Breast epithelium (tissue), 4 donors: Measurements from ENCODE around the gene RTKN2. TPM values are rescaled to one million over a fixed set of nuclear protein-coding genes. Genes with fewer than 3 reads are reported as not detected.

Source experiments
- DNase-seq, 2 donors: peaks; one replicate each; pipeline ENCODE4 v3.0.0-alpha.2; 2019; ENCODE audit warnings: low spot score in 2 of 2
- H3K27ac ChIP-seq, 2 donors: fragments of 200-600 bp; sonication (generic) in 1 of 2; one replicate each; pipeline ENCODE4 v1.5.1; 2016 to 2019; ENCODE audit warnings: mild to moderate bottlenecking in 1 of 2
- H3K27me3 ChIP-seq, 2 donors: fragments of 200-600 bp; sonication (generic) in 1 of 2; one replicate each; pipeline versions ENCODE4 v1.5.1 to v1.6.0; 2017 to 2019; ENCODE audit warnings: control low read depth in 1 of 2, mild to moderate bottlenecking in 1 of 2
- H3K36me3 ChIP-seq: fragments of 200-600 bp; one replicate; pipeline ENCODE4 v1.5.1; 2019
- H3K4me1 ChIP-seq, 2 donors: fragments of 200-600 bp; sonication (generic); one replicate each; pipeline ENCODE4 v1.5.1; 2016 to 2019; ENCODE audit warnings: control low read depth in 1 of 2
- H3K4me3 ChIP-seq, 3 donors: fragments of 200-600 bp; sonication (generic); 1 replicate in 2 of 3; 2 replicates in 1 of 3; pipeline ENCODE4 v1.5.1; 2016 to 2019; ENCODE audit warnings: mild to moderate bottlenecking in 3 of 3, moderate library complexity in 2 of 3
- H3K9me3 ChIP-seq, 2 donors: fragments of 200-600 bp; sonication (generic) in 1 of 2; one replicate each; pipeline ENCODE4 v1.5.1; 2016 to 2019; ENCODE audit warnings: control low read depth in 1 of 2
- POLR2A ChIP-seq: fragments of 450-650 bp; IDR thresholded peaks from one replicate; pipeline ENCODE4 v1.6.1; 2016; ENCODE audit warnings: antibody characterized with exemption, mild to moderate bottlenecking, moderate library complexity
- POLR2AphosphoS5 ChIP-seq, 3 donors: sonication (generic); formaldehyde crosslinking; IDR thresholded peaks; one replicate each; pipeline ENCODE4 v1.6.1; 2017; ENCODE audit warnings: antibody characterized with exemption in 3 of 3
- intact Hi-C: fragments of 100-400 bp; cut with DNase I; formaldehyde crosslinking; loops from one replicate; pipeline ENCODE4 v1.15.1; 2023; ENCODE audit warnings: low total_unique reads
- total RNA-seq, 3 donors: library from RNA; depleted of rRNA; stranded (reverse); fragments of >200 nt; gene quantifications; one replicate each; pipeline ENCODE4 v1.1.0, GENCODE V29; 2016
- TF ChIP-seq, protein P1 (sequence below), 3 donors: fragments of 450-650 bp; IDR thresholded peaks; one replicate each; pipeline ENCODE4 v1.5.1; 2016 to 2017; ENCODE audit warnings: antibody characterized with exemption in 3 of 3, mild to moderate bottlenecking in 3 of 3, moderate library complexity in 3 of 3

The RTKN2 gene
- total RNA-seq, 3 donors from 2014 or later: 0.16 to 1.3 (median 0.98) TPM

DNA sequence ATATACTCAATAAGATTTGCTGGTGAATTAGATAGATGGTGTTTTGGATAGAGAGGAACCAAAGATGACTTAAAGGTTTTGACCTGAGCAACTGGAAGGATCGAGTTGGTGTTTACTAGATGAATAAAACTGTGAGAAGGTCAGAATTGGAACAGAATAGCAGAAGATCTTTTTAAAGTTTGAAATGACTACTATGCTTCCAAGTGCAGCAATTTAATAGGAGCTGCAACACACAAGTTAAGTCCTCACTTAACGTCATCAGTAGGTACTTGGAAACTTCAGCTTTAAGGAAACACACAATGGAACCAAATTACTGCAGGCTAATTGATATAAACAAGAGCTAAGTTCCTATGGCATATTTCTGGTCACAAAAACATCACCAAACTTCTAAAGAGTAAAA lies 86.5 kb downstream of the RTKN2 start:
- TF ChIP-seq, protein P1, sequence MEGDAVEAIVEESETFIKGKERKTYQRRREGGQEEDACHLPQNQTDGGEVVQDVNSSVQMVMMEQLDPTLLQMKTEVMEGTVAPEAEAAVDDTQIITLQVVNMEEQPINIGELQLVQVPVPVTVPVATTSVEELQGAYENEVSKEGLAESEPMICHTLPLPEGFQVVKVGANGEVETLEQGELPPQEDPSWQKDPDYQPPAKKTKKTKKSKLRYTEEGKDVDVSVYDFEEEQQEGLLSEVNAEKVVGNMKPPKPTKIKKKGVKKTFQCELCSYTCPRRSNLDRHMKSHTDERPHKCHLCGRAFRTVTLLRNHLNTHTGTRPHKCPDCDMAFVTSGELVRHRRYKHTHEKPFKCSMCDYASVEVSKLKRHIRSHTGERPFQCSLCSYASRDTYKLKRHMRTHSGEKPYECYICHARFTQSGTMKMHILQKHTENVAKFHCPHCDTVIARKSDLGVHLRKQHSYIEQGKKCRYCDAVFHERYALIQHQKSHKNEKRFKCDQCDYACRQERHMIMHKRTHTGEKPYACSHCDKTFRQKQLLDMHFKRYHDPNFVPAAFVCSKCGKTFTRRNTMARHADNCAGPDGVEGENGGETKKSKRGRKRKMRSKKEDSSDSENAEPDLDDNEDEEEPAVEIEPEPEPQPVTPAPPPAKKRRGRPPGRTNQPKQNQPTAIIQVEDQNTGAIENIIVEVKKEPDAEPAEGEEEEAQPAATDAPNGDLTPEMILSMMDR (IDR thresholded peaks at IDR 0.05): no peak
- TF ChIP-seq POLR2A: no peak
- H3K4me1 ChIP-seq: no peaks in the 10 kb centered on the region
- intact Hi-C loops: loop anchor here (10.0 kb wide), 1 partner anchor 63 kb away; no protein-coding TSS in a partner anchor
- H3K27ac ChIP-seq: no peak overlapping the region
- H3K9me3 ChIP-seq: peaks cover 0 to 7% of the 10 kb centered on the region in 2 donors
- no peak for DNase-seq
- H3K27me3 ChIP-seq: no peaks in the 10 kb centered on the region
- no peaks in the 10 kb centered on the region for H3K36me3 ChIP-seq
- no peak overlapping the region for H3K4me3 ChIP-seq

DNA sequence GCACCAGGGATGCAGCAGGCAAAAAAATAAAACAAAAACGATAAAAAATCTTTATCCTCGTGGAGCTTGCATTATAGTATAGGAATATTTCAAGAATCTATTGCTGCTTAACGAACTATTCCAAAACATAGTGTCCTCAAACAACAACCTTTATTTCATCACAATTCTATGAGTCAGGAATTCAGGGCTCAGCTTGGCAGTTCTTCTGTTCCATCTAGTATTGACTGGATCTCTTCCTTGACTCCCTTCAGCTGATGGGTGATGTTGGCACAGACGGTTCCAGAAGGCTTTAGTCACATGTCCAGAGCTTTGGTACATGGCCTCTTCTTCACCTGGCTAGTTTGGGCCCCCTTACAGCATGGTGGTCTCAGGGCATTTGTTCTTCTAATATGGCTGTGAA lies 88.0 kb downstream of the RTKN2 start:
- TF ChIP-seq POLR2AphosphoS5 (IDR thresholded peaks at IDR 0.05) (no peak), POLR2A (no peak)
- TF ChIP-seq, protein P1 (IDR thresholded peaks at IDR 0.05): no peak
- intact Hi-C loops: loop anchor here (10.0 kb wide), 1 partner anchor 64 kb away; no protein-coding TSS in a partner anchor
- H3K4me1 ChIP-seq: no peaks in the 10 kb centered on the region

DNA sequence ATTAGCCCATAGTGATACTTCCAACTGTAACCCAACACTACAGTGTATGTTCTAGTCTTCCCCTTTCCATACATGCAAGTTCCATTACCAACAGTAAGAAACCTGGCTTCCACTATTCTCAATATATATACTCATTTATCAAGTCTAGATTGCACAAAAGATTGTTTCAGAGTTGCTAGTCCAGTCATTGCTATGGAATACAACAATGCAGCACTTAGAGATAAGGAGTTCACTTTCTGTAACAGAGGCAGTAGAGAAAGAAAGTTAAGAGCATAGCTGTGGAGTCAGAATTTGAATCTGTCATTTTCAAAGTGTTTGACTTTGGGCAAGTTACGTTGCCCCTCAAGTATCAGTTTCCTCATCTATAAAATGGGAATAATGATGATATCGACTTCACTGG lies 90.1 kb downstream of the RTKN2 start:
- intact Hi-C loops: no loop called here
- Histone ChIP-seq H3K27me3 (no peaks in the 10 kb centered on the region), H3K4me3 (no peak overlapping the region), H3K9me3 (peaks cover 0 to 7% of the 10 kb centered on the region in 2 donors), H3K27ac (no peak overlapping the region), H3K36me3 (no peaks in the 10 kb centered on the region), H3K4me1 (no peaks in the 10 kb centered on the region)
- TF ChIP-seq POLR2A (no peak), POLR2AphosphoS5 (IDR thresholded peaks at IDR 0.05) (no peak)
- TF ChIP-seq, protein P1 (IDR thresholded peaks at IDR 0.05): no peak
- DNase-seq: no peak

More for the DNA sequence above, 88.0 kb downstream of the RTKN2 start:
- Histone ChIP-seq H3K9me3 (peaks cover 0 to 7% of the 10 kb centered on the region in 2 donors), H3K4me3 (no peak overlapping the region), H3K27ac (no peak overlapping the region), H3K36me3 (no peaks in the 10 kb centered on the region), H3K27me3 (no peaks in the 10 kb centered on the region)
- no peak for DNase-seq

DNA sequence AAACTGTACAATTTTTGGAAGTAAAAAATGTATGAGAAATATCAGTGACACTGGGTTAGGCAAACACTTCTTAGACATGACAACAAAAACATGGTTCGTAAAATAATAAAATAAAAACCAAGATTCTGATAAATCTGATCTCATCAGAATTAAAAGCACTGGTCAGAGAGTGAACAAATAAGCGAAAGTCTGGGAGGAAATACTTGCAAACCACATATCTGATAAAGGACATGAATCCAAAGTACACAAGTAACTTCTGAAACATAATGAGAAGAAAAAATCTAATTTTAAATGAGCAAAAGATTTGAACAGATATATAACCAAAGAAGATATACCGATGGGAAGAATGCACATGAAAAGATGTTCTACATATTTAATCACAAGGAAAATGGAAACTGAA lies 91.5 kb downstream of the RTKN2 start:
- no peak for DNase-seq
- H3K9me3 ChIP-seq: peaks cover 6 to 7% of the 10 kb centered on the region in 2 donors
- H3K27me3 ChIP-seq: no peaks in the 10 kb centered on the region
- intact Hi-C loops: no loop called here
- no peak overlapping the region for H3K4me3 ChIP-seq
- H3K27ac ChIP-seq: no peak overlapping the region
- H3K4me1 ChIP-seq: no peaks in the 10 kb centered on the region
- H3K36me3 ChIP-seq: no peaks in the 10 kb centered on the region
- no peak for TF ChIP-seq POLR2AphosphoS5 (IDR thresholded peaks at IDR 0.05)
- no peak for TF ChIP-seq POLR2A
- TF ChIP-seq, protein P1 (IDR thresholded peaks at IDR 0.05): no peak

DNA sequence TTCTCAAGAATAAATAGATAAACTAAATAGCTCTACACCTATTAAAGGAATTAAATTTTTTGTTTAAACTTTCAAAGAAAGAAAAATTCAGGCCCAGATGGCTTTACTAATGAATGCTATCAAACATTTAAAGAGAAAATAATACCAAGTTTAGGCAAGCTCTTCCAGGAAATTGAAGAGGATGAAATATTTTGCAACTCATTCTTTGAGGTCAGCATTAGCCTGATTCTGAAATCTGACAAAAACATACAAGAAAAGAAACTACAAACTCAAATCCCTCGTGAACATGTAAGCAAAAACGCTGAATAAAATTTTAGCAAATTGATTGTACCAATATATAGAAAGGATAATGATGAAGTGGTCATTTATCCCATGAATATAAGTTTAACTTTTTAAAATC lies 93.4 kb downstream of the RTKN2 start:
- Histone ChIP-seq H3K27ac (no peak overlapping the region), H3K36me3 (no peaks in the 10 kb centered on the region), H3K4me1 (no peaks in the 10 kb centered on the region), H3K9me3 (peaks cover under 1 to 8% of the 10 kb centered on the region in 2 donors), H3K4me3 (no peak overlapping the region), H3K27me3 (no peaks in the 10 kb centered on the region)
- intact Hi-C loops: no loop called here
- TF ChIP-seq POLR2AphosphoS5 (IDR thresholded peaks at IDR 0.05): no peak
- TF ChIP-seq, protein P1 (IDR thresholded peaks at IDR 0.05): no peak
- no peak for TF ChIP-seq POLR2A
- DNase-seq: no peak
